ENCODE results near the gene CTIF.

Gene CTIF

DNA sequence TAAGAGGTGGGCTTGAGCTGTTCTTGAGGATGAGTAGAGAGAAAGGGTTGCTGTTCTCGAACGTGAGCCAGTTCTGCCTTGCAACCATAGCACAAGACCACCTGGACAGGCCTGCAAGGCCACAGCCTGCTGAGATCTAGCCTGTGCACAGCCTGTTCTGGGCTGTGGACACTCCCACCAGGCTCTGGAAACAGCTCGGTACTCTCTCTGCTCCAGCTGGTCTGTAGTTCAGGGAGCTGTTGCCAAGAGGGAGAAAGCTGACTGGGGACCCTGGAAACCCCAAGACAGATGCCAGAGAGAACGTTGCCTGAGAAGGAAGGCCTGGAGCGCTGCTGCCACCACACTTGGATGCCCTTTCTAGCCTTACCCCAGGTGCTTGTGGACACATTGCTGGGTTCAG, 69.8 kb downstream of the CTIF start:
- no peak overlapping the region for H3K27ac ChIP-seq
- H3K4me3 ChIP-seq (ENCODE audit: low read depth, low read length): no peak overlapping the region
- H3K36me3 ChIP-seq (replicated peaks): no peaks in the 10 kb centered on the region
- in situ Hi-C loops (cut with HindIII; ENCODE audit: low pct_ligation_motif_present, low sequenced_read_pairs): no loop called here
- no peak for DNase-seq
- TF ChIP-seq CTCF (IDR thresholded peaks at IDR 0.05; ENCODE audit: low read depth, low read length, missing control alignments): no peak
- no peaks in the 10 kb centered on the region for H3K27me3 ChIP-seq (replicated peaks)

GRCh38 chr18:48609114-48609513, 70.3 kb downstream of the CTIF start:
- Histone ChIP-seq H3K4me3 (ENCODE audit: low read depth, low read length) (no peak overlapping the region), H3K27ac (no peak overlapping the region), H3K36me3 (replicated peaks) (no peaks in the 10 kb centered on the region), H3K27me3 (replicated peaks) (no peaks in the 10 kb centered on the region)
- no peak for TF ChIP-seq CTCF (IDR thresholded peaks at IDR 0.05; ENCODE audit: low read depth, low read length, missing control alignments)
- no peak for DNase-seq
- in situ Hi-C loops (cut with HindIII; ENCODE audit: low pct_ligation_motif_present, low sequenced_read_pairs): no loop called here

- no peak for DNase-seq
- no peak overlapping the region for H3K4me3 ChIP-seq (ENCODE audit: low read depth, low read length)
- no peak for TF ChIP-seq CTCF (IDR thresholded peaks at IDR 0.05; ENCODE audit: low read depth, low read length, missing control alignments)
- H3K27me3 ChIP-seq (replicated peaks): no peaks in the 10 kb centered on the region
- H3K27ac ChIP-seq: no peak overlapping the region
- no peaks in the 10 kb centered on the region for H3K36me3 ChIP-seq (replicated peaks)
- in situ Hi-C loops (cut with HindIII; ENCODE audit: low pct_ligation_motif_present, low sequenced_read_pairs): no loop called here
These were observed 71.3 kb downstream of the CTIF start for GRCh38 chr18:48609820-48610815.

GRCh38 chr18:48611203-48611602, 72.4 kb downstream of the CTIF start:
- Histone ChIP-seq H3K4me3 (ENCODE audit: low read depth, low read length) (no peak overlapping the region), H3K27me3 (replicated peaks) (no peaks in the 10 kb centered on the region), H3K27ac (no peak overlapping the region), H3K36me3 (replicated peaks) (no peaks in the 10 kb centered on the region)
- TF ChIP-seq CTCF (IDR thresholded peaks at IDR 0.05; ENCODE audit: low read depth, low read length, missing control alignments): no peak
- DNase-seq: no peak
- in situ Hi-C loops (cut with HindIII; ENCODE audit: low pct_ligation_motif_present, low sequenced_read_pairs): no loop called here

GRCh38 chr18:48611785-48612480, 73.1 kb downstream of the CTIF start:
- no peak for TF ChIP-seq CTCF (IDR thresholded peaks at IDR 0.05; ENCODE audit: low read depth, low read length, missing control alignments)
- in situ Hi-C loops (cut with HindIII; ENCODE audit: low pct_ligation_motif_present, low sequenced_read_pairs): no loop called here
- DNase-seq: no peak
- no peaks in the 10 kb centered on the region for H3K27me3 ChIP-seq (replicated peaks)
- no peak overlapping the region for H3K27ac ChIP-seq
- no peaks in the 10 kb centered on the region for H3K36me3 ChIP-seq (replicated peaks)
- no peak overlapping the region for H3K4me3 ChIP-seq (ENCODE audit: low read depth, low read length)

Measured in brain microvascular endothelial cell (primary cell).